DMS 273 (cell line): Measurements from ENCODE around the gene CDYL.

Experiments used
- DNase-seq: peaks from one replicate; lab custom pipeline; 2025; ENCODE audit not compliant: unreplicated experiment; lab: John Stamatoyannopoulos, UW

CDYL gene

GRCh38 chr6:4776131-4776492 is at the start of gene CDYL:
CDYL (plus strand) TSS chr6:4776404; CDS start chr6:4776784, 380 bp downstream.
- DNase-seq, result peak; percentile 96

DNA sequence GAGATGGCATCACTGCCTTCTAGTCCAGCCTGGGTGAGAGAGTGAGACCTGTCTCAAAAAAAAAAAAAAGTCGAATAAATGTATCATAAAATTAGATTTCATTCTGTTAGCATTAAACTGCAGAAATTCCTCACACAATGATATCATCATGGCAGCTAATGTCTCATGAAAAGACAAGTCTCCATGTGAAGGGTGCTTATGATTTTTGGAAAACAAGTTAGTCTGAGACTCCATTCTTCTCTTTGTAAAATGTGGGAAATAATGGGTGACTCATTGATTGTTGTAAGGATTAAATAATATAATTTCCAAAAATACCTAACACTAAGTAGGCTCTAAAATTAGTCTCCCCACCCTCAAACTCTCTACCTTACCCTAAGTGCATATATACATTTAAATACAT is 49.6 kb upstream of the CDYL start:
- no peak for DNase-seq

DNA sequence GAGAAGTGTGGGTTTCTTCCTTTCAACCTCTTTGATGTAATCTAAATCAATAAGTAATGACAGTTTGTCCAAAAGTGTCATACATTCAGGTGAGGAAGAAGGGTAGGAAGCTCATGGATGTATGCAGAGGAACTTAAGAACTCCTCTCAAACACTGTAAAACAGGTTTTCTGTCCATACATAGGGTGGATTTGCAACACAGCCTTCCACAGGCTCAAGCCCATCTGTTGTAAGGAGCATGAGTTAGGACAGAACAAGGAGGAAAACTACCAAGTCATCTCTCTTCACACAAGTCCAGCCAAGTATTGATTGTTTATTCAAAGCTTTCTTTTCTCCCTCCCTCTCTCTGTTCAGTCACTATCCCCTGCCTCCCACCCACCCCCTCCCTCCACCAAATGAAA is 49.0 kb upstream of the CDYL start:
- DNase-seq, result no peak

GRCh38 chr6:4727671-4728435 is 48.4 kb upstream of the CDYL start:
- no peak for DNase-seq

DNA sequence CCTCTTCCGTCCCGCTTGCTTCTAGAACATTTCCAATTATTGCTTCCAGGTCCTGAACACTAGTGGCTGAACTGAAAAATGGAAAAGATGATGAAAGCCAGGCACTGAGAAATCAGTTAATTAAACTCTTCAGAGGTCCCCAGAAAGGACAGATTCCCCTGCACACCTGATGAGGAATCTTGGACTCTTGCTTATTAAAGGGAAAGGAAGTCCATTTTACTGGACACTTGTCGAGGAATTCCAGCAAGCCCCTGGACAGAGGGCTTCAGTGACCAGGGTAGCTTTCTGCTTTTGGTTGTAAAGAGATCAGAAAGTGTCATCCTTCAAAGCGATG is 47.8 kb upstream of the CDYL start:
- no peak for DNase-seq

DNA sequence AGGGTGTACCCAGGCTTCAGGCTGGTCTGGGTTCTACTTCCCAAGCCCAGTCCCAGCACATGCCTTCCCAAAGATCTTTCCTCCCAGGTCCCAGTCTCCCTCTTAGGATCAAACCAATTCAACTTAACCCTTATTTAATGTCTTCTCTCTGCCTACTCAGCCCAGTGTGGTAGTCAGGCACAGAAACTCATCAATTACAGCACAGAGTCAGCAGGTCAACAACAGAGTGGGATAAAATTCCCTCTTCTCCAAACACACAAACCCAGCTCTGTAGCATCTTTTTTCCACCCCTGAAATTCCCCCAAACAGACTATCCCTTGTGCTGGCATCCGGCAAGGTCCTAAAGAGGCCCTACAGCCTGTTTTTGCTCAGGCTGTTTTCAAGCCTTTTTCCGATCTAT is 47.3 kb upstream of the CDYL start:
- no peak for DNase-seq

GRCh38 chr6:4731996-4732395 is 44.2 kb upstream of the CDYL start:
- no peak for DNase-seq

DNA sequence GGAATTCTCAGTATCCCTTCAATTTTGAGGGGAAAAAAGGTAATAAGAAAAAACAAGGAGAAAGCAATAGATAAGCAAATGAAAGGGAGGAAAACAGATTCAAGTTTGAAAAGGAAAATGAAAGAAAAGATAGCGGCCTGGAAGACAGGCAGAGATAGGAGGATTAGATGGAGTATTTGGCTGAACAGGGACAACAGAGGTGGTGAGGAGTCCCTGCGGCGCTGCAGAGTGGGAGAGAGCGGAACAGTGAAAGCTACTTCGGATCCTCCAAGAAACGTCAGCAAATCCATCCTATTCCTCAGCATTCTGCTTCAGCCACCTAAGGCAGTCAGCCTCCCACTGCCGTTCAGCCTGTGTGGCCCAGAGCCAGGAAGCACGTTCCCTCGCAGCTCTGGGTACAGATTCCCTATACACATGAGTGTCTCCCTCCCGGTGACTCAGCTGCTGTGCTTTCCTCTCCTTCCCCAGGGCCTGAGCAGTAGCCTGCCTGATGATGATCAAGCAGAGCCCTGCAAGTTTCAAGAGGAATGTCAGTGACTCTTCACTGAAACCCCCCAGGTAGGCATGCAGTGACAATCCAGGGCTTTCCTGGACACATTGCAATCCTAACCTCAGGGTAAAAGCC is 43.4 kb upstream of the CDYL start:
- peak; percentile 68 for DNase-seq

DNA sequence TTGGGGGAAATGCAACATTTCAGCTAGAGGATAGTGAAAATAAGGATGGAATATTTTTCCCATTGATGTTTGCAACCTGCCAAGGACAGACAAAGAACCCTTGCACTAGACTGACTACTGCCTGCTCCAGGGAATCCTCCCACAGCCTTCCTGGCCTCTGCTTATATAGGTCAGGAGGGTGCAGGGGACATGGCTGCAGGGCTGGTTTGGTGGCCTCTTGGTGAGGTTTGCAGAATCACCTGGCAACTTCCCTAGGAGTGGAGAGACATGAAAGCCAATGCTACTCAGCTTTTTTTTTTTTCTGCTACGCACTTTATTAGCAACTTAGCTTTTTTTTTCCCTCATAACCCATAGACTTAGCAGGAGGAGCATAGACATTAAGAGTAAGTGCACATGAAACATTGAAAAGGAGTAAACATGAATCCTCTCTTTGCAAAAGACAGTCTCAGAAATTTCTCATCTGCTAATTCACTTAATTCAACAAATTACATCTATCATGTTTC is 39.8 kb upstream of the CDYL start:
- no peak for DNase-seq

DNA sequence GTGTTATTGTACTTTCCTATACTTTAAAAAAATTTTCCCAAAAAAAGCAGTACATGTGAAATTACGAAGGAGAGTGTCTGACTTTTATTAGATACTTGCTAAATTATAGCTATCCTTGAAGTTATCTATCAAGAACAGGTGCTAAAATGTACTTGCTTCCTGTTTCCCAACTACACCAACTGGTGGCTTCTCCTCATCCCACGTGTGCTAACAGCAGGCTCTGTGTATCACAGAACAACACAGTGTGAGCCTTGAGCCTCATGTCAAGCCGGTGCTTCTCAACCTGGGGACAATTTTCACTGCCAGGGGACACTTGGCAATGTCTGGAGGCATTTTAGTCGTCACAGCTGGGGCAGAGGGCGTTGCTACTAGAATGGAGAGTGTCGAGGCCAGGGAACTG is 36.2 kb upstream of the CDYL start:
- DNase-seq, result peak; percentile 29

DNA sequence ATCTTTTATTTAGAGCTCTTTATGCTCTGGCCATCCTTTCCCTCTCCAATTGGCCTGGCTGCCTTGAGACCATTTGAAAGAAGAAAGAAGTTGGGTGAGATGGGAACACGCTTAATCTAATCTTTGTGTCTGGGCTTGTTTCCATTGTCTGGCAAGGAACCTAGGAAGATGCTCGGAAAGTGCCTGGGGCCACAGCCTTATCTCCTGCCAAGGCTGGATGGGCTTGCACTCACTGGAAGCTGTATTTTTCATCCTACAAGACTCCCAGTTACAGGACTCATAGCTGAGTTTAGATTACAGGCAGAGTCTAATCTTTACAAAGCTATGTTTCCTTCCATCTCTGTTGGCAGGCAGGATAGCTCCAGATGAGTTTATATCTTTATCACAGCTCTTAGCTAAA is 33.1 kb upstream of the CDYL start:
- no peak for DNase-seq

GRCh38 chr6:4743926-4744325 is 32.3 kb upstream of the CDYL start:
- DNase-seq, result no peak

- DNase-seq, result no peak
Measured at GRCh38 chr6:4747588-4747987, 28.6 kb upstream of the CDYL start.

DNA sequence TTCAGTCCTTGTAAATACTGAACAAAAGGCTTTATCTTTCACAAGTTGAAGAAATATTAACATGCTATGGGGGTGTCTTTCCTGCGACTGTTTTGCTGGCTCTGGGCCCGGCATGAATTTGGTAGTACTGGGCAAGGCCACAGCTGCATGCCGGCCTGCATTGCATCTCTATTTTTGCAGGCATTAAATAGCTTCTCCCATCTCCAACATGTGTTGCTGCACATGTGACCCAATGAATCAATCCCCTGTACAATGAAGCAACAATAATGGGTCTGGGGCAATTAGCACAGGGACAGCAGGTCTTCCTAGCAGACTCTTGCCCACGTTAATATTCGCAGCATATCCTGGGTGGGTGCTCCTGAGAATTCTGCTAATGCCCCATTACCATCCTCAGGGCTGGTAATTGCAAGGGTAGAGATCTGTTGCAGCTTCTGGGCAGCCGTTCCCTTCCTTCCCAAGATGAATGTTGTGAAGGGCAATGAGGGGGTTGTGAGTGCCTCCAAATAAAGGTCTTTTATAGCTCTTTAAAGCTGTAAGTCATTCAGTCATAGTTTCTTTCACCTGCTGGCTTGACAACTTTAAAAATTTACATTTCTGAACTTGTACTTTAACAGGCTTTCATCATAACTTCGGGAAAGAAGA is 24.3 kb upstream of the CDYL start:
- DNase-seq, result no peak

DNA sequence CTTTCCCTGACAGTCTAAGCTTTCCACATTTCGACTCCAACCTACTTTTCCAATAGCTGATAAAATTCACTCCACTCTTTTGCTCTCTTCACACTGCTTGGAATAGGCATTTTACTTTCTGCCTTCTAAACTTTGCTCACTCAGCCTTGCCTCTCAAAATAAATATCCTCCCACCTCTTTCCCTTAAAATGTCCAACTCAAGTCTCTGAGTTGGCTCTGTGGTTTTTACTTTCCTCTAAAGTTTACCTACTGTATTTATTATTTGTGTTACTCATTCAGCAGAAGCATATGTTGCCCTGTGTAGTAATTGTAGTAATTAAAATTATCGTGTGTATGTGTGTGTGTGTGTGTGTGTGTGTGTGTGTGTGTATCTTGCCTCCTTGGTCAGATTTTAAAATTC is 20.0 kb upstream of the CDYL start:
- DNase-seq, result no peak

DNA sequence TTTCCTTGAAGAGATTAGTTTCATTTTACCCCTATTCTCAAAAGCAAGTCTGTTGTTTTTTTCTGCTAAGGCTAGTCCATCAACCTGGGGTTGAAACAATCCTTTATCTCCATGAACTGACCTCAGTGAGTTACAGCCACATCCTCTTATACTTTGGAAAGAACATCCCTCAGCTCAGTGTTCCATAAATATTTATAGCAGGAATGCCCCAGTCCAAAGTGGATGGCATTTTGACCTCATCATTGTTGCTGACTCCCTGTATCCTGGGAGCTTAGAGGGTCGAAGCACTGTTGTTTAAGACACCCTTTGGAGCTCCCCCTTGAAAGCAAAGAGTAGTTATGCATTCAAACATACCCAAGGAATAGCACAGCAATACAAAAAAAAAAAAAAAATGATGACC is 16.2 kb upstream of the CDYL start:
- DNase-seq, result no peak

GRCh38 chr6:4760773-4761172 is 15.4 kb upstream of the CDYL start:
- DNase-seq, result no peak

- no peak for DNase-seq
Measured at GRCh38 chr6:4762294-4762693, 13.9 kb upstream of the CDYL start.

- no peak for DNase-seq
Measured at GRCh38 chr6:4763921-4764320, 12.3 kb upstream of the CDYL start.

DNA sequence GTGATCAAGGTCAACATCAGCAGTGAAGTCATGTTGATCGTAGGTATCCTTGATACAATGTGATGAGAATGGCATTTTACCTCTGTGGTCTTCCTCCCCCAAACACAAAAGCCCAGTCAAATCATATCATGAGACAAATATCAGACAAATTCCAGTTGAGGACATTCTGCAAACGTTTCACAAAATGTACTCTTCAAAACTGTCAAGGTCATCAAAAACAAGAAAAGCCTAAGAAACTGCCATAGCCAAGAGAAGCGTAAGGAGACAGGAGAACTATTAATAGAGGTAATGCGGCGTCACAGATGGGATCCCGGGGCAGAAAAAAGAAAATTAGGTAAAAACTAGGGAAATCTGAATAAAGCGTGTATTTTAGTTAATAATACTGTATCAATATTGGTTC is 7.4 kb upstream of the CDYL start:
- DNase-seq, result no peak

- DNase-seq, result no peak
Measured at GRCh38 chr6:4772750-4773149, 3.5 kb upstream of the CDYL start.

- no peak for DNase-seq
Measured at GRCh38 chr6:4773181-4773580, 3.0 kb upstream of the CDYL start.
